ENCODE results near the gene TRPM3. TPM values are rescaled to one million over a fixed set of nuclear protein-coding genes. Genes with fewer than 3 reads are reported as not detected.

TRPM3 gene
- polyA plus RNA-seq, 3 donors: not detected

DNA sequence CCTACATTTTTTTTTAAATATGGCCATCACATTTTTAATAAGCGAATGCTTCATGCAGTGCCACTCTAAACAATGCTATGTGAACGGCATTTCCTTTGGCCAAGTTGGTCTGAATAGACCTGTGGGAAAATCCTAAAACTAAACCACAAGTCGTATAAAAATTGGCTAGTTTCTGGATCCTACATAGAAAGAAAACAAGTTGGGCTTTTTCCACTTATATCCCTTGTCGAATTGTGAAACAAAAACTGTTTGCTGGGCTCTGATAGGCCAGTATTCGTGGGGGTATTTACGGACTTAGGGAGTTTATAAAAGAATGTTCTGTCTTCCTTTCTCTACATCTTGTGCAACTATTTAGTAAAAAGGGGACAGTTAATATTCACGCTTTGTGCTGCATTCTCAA, 553.9 kb downstream of the TRPM3 start:
- Histone ChIP-seq H3K9me3 (replicated peaks in 1 of 2; ENCODE audit: control insufficient read depth in 1 of 2, insufficient read depth in 1 of 2, low read length in 2 of 2) (no peaks in the 10 kb centered on the region), H3K4me1 (ENCODE audit: control insufficient read depth in 1 of 2, insufficient read depth in 2 of 2, low read length in 2 of 2) (peaks cover 24 to 26% of the 10 kb centered on the region in 2 donors), H3K79me2 (ENCODE audit: insufficient read depth, low read length) (no peaks in the 10 kb centered on the region), H2AFZ (ENCODE audit: insufficient read depth, low read depth, low read length, poor library complexity, severe bottlenecking) (no peak overlapping the region), H3K9ac (ENCODE audit: insufficient read depth, low read length, poor library complexity, severe bottlenecking) (no peak overlapping the region), H3K4me3 (replicated peaks in 1 of 3; ENCODE audit: low read depth in 2 of 3, low read length in 3 of 3) (no peak overlapping the region), H3K4me2 (replicated peaks; ENCODE audit: extremely low read depth, low read length, poor library complexity, severe bottlenecking) (no peak overlapping the region), H3K27me3 (ENCODE audit: control insufficient read depth in 2 of 2, insufficient read depth in 2 of 2, low read length in 2 of 2) (no peaks in the 10 kb centered on the region), H4K20me1 (ENCODE audit: insufficient read depth, low read length) (no peaks in the 10 kb centered on the region), H3K27ac (ENCODE audit: low read depth in 1 of 2, low read length in 2 of 2) (no peak overlapping the region), H3K36me3 (replicated peaks in 1 of 2; ENCODE audit: control insufficient read depth in 1 of 2, insufficient read depth in 2 of 2, low read length in 2 of 2) (no peaks in the 10 kb centered on the region)
- peaks cover 0 to 2% (median 0%) of the 10 kb centered on the region in 7 donors for H3K9me3 Mint-ChIP-seq
- intact Hi-C loops (cut with micrococcal nuclease): no loop called here
- TF ChIP-seq, protein P1, sequence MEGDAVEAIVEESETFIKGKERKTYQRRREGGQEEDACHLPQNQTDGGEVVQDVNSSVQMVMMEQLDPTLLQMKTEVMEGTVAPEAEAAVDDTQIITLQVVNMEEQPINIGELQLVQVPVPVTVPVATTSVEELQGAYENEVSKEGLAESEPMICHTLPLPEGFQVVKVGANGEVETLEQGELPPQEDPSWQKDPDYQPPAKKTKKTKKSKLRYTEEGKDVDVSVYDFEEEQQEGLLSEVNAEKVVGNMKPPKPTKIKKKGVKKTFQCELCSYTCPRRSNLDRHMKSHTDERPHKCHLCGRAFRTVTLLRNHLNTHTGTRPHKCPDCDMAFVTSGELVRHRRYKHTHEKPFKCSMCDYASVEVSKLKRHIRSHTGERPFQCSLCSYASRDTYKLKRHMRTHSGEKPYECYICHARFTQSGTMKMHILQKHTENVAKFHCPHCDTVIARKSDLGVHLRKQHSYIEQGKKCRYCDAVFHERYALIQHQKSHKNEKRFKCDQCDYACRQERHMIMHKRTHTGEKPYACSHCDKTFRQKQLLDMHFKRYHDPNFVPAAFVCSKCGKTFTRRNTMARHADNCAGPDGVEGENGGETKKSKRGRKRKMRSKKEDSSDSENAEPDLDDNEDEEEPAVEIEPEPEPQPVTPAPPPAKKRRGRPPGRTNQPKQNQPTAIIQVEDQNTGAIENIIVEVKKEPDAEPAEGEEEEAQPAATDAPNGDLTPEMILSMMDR (IDR thresholded peaks at IDR 0.05): no peak
- no peak overlapping the region for H3K4me3 Mint-ChIP-seq
- H3K36me3 Mint-ChIP-seq: no peaks in the 10 kb centered on the region
- H3K27me3 Mint-ChIP-seq (ENCODE audit: low read depth in 3 of 3): peaks cover 0 to 3% (median 0%) of the 10 kb centered on the region in 3 donors
- WGBS (ENCODE audit: insufficient coverage): no CpG with 5 or more reads among the region's 7 CpGs
- DNase-seq: no peak
- H3K27ac Mint-ChIP-seq: no peak overlapping the region
- peaks cover 27% of the 10 kb centered on the region for H3K4me1 Mint-ChIP-seq

GRCh38 chr9:70566751-70567150, 554.7 kb downstream of the TRPM3 start:
- no peak for DNase-seq
- Histone ChIP-seq H3K9ac (ENCODE audit: insufficient read depth, low read length, poor library complexity, severe bottlenecking) (no peak overlapping the region), H3K9me3 (replicated peaks in 1 of 2; ENCODE audit: control insufficient read depth in 1 of 2, insufficient read depth in 1 of 2, low read length in 2 of 2) (no peaks in the 10 kb centered on the region), H4K20me1 (ENCODE audit: insufficient read depth, low read length) (no peaks in the 10 kb centered on the region), H3K4me1 (ENCODE audit: control insufficient read depth in 1 of 2, insufficient read depth in 2 of 2, low read length in 2 of 2) (peaks cover 31 to 32% of the 10 kb centered on the region in 2 donors), H3K79me2 (ENCODE audit: insufficient read depth, low read length) (no peaks in the 10 kb centered on the region), H3K4me3 (replicated peaks in 1 of 3; ENCODE audit: low read depth in 2 of 3, low read length in 3 of 3) (no peak overlapping the region), H3K4me2 (replicated peaks; ENCODE audit: extremely low read depth, low read length, poor library complexity, severe bottlenecking) (no peak overlapping the region), H3K27ac (ENCODE audit: low read depth in 1 of 2, low read length in 2 of 2) (no peak overlapping the region), H3K27me3 (ENCODE audit: control insufficient read depth in 2 of 2, insufficient read depth in 2 of 2, low read length in 2 of 2) (no peaks in the 10 kb centered on the region), H2AFZ (ENCODE audit: insufficient read depth, low read depth, low read length, poor library complexity, severe bottlenecking) (no peak overlapping the region), H3K36me3 (replicated peaks in 1 of 2; ENCODE audit: control insufficient read depth in 1 of 2, insufficient read depth in 2 of 2, low read length in 2 of 2) (no peaks in the 10 kb centered on the region)
- Mint-ChIP-seq H3K4me1 (peaks cover 31% of the 10 kb centered on the region), H3K36me3 (no peaks in the 10 kb centered on the region), H3K9me3 (peaks cover 0 to 2% (median 0%) of the 10 kb centered on the region in 7 donors), H3K27me3 (ENCODE audit: low read depth in 3 of 3) (peaks cover 0 to 3% (median 0%) of the 10 kb centered on the region in 3 donors), H3K4me3 (no peak overlapping the region), H3K27ac (peak overlapping the region in 2 of 7 donors; percentile 53 to 58)
- WGBS (ENCODE audit: insufficient coverage): 90% methylated on average over 2 of the region's 4 CpGs
- TF ChIP-seq, protein P1 (IDR thresholded peaks at IDR 0.05): no peak
- intact Hi-C loops (cut with micrococcal nuclease): no loop called here

Measured in CD14-positive monocyte (primary cell).